Testis (tissue), 3 donors: ENCODE results near the gene ZNF485. TPM values are rescaled to one million over a fixed set of nuclear protein-coding genes. Genes with fewer than 3 reads are reported as not detected.

ENCODE experiments used
- DNase-seq: peaks from one replicate; pipeline ENCODE4 v3.0.0-alpha.2; 2019
- H3K27ac ChIP-seq, 2 donors: fragments of 200-600 bp; sonication (generic); one replicate each; pipeline ENCODE4 v1.5.1; 2019
- H3K27me3 ChIP-seq: fragments of 200-600 bp; sonication (generic); one replicate; pipeline ENCODE4 v1.5.1; 2019
- H3K36me3 ChIP-seq: fragments of 200-600 bp; sonication (generic); one replicate; pipeline ENCODE4 v1.5.1; 2017; ENCODE audit warnings: low read depth; ENCODE audit errors: missing control alignments
- H3K4me1 ChIP-seq: fragments of 200-600 bp; sonication (generic); one replicate; pipeline ENCODE4 v1.5.1; 2019
- H3K4me3 ChIP-seq, 2 donors: fragments of 200-600 bp; sonication (generic); one replicate each; pipeline ENCODE4 v1.5.1; 2017 to 2019
- H3K9me3 ChIP-seq: fragments of 200-600 bp; sonication (generic); one replicate; pipeline ENCODE4 v1.5.1; 2017
- POLR2A ChIP-seq: fragments of 450-650 bp; IDR thresholded peaks from one replicate; pipeline ENCODE4 v1.6.1; 2017; ENCODE audit warnings: antibody characterized with exemption, mild to moderate bottlenecking, moderate library complexity
- WGBS, 2 donors: methylation state at CpG; one replicate each; pipeline ENCODE4 v1.1.5; 2018; 5-methylcytosine and 5-hydroxymethylcytosine counted together
- intact Hi-C: fragments of 100-400 bp; cut with DNase I; formaldehyde crosslinking; loops from one replicate; pipeline ENCODE4 v1.15.1; 2023; ENCODE audit warnings: low total_unique reads
- polyA plus RNA-seq: library from polyadenylated mRNA; stranded (reverse); fragments of 350-450 nt; fragmentation: Illumina TruSeq; extraction: RNeasy Lipid Tissue Mini Kit (QIAGEN cat#74804); gene quantifications from one replicate; pipeline ENCODE4 v1.2.3, GENCODE V29; 2014; ENCODE audit warnings: low read depth, low replicate concordance; ENCODE audit not compliant: insufficient read depth
- total RNA-seq, 2 donors: library from RNA; depleted of rRNA; stranded (reverse); fragments of >200 nt; gene quantifications; one replicate each; pipeline ENCODE4 v1.2.3, GENCODE V29; 2016
- TF ChIP-seq, protein P1 (sequence below), 3 experiments: fragments of 450-650 bp in 2 of 3; fragments of 200-600 bp in 1 of 3; sonication (generic) in 1 of 3; IDR thresholded peaks; one replicate each; pipeline ENCODE4 v1.5.1; 2016 to 2019; ENCODE audit warnings: antibody characterized with exemption in 3 of 3, mild to moderate bottlenecking in 2 of 3, moderate library complexity in 1 of 3

The ZNF485 gene
- total and polyA plus RNA-seq, 3 donors from 2014 or later = 5.8 to 10.0 (median 8.8) TPM

DNA sequence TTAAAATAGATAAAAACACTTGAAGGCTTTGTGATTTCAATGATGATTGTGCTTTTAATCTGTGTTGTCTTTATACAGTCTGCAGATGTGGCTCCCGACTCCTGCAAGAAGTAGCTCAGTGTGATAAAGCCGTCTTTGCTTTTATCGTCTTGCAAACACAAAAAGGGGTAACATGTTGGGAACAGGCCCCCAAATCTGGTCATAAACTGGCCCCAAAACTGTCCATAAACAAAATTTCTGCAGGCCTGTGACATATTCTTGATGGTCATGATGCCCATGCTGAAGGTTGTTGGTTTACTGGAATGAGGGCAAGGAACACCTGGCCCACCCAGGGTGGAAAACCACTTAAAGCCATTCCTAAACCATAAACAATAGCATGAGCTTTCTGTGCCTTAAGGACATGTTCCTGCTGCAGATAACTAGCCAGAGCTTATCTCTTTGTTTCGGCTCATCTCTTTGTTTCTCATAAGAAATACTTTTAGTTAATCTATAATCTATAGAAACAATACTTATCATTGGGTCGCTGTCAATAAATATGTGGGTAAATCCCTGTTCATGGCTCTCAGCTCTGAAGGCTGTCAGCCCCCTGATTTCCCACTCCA is 14.8 kb upstream of the ZNF485 start:
- no peak for DNase-seq
- no peaks in the 10 kb centered on the region for H3K9me3 ChIP-seq
- H3K27ac ChIP-seq = no peak overlapping the region
- 86 to 92% methylated on average over 5 of the region's 5 CpGs for WGBS, 2 donors
- H3K4me1 ChIP-seq = peaks cover 6% of the 10 kb centered on the region
- H3K36me3 ChIP-seq = no peaks in the 10 kb centered on the region
- TF ChIP-seq, protein P1, sequence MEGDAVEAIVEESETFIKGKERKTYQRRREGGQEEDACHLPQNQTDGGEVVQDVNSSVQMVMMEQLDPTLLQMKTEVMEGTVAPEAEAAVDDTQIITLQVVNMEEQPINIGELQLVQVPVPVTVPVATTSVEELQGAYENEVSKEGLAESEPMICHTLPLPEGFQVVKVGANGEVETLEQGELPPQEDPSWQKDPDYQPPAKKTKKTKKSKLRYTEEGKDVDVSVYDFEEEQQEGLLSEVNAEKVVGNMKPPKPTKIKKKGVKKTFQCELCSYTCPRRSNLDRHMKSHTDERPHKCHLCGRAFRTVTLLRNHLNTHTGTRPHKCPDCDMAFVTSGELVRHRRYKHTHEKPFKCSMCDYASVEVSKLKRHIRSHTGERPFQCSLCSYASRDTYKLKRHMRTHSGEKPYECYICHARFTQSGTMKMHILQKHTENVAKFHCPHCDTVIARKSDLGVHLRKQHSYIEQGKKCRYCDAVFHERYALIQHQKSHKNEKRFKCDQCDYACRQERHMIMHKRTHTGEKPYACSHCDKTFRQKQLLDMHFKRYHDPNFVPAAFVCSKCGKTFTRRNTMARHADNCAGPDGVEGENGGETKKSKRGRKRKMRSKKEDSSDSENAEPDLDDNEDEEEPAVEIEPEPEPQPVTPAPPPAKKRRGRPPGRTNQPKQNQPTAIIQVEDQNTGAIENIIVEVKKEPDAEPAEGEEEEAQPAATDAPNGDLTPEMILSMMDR (IDR thresholded peaks at IDR 0.05) = no peak
- no peak for TF ChIP-seq POLR2A
- no peak overlapping the region for H3K4me3 ChIP-seq
- no peaks in the 10 kb centered on the region for H3K27me3 ChIP-seq
- intact Hi-C loops = no loop called here

DNA sequence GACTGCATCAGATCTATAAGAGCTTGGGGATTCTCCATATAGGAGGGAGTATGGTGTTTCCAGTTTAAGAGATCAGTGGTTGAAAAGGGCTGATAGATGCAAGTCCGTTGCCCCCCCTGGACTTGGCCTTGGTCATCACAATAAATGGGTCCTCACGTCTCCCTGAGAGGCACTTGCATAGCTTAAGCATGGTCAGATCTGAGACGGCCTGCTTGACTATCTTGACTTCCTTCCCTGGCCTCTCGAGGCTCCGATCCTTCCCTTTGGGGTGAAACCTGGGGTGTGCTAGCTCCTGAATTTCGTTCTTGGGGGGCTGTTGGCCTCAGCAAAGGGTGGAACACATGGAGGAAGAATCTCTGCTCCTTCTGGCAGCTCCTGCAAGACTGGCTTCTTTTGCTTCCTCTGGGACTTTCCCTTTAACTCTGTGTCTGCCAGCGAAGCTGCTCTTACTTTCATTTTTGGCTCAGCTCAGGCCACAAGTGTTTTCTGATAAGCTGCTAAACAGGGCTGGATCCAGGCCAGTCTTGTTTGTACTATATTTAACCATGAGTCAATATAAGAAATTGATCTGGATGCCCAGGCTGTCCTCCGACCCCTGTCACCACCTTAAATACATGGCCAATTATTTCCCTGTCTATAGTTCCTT is 11.2 kb upstream of the ZNF485 start:
- no peak for DNase-seq
- intact Hi-C loops = no loop called here
- 38 to 56% methylated on average over 8 of the region's 8 CpGs for WGBS, 2 donors
- Histone ChIP-seq H3K27me3 (no peaks in the 10 kb centered on the region), H3K9me3 (no peaks in the 10 kb centered on the region), H3K4me1 (peaks cover 6% of the 10 kb centered on the region), H3K36me3 (no peaks in the 10 kb centered on the region), H3K27ac (no peak overlapping the region), H3K4me3 (no peak overlapping the region)
- TF ChIP-seq, protein P1 (IDR thresholded peaks at IDR 0.05) = no peak

DNA sequence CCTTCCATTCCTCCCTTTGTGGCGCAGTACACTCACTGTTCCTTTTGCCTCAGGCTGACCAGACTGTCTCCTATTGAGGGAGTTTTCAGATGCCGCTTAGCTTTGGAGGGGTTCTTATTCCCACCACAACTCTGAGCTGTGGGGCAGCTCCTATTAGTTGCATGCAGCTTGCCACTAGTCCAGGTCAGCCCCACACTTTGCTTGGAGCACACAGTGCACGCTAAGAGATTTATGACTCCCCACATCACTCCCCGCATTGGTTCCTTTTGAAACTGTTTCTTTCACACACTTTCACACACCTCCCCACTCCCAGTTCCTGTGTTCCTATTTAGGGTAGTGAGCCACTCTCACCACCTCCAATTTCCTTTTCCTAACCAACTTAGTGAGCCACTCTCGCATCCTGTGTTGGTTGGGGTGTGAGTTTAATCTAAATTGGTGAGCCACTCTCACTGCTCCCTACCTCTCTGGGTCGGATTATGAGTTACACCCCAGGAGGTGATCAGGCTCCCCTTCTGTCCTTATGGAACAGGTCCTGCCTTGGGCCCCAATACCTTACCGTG is 10.4 kb upstream of the ZNF485 start:
- Histone ChIP-seq H3K27ac (no peak overlapping the region), H3K4me1 (peaks cover 6% of the 10 kb centered on the region), H3K36me3 (no peaks in the 10 kb centered on the region), H3K4me3 (no peak overlapping the region), H3K27me3 (no peaks in the 10 kb centered on the region), H3K9me3 (no peaks in the 10 kb centered on the region)
- intact Hi-C loops = no loop called here
- DNase-seq = no peak
- WGBS, 2 donors = 65% methylated on average over 7 of the region's 7 CpGs
- TF ChIP-seq, protein P1 (IDR thresholded peaks at IDR 0.05) = no peak
- no peak for TF ChIP-seq POLR2A

DNA sequence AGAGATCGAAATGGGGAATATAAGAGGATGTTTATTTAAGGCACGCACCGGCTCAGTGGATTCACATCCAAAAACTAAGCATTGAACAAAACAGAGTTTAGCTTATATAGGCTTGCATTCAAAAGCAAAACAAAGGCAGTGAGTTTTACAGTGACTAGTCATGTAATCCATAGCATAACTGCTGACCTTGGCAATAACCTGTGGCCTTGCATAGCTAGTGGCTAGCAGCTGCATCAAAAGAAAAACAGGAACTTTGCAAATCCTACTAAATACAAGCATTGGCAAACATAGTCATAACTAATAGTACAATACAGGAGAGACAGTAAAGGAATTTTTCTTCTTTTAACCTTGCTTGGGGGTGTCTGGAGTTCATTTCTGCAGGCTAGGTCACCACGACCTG is 9.7 kb upstream of the ZNF485 start:
- Histone ChIP-seq H3K4me1 (peaks cover 6% of the 10 kb centered on the region), H3K4me3 (no peak overlapping the region), H3K27ac (no peak overlapping the region), H3K9me3 (no peaks in the 10 kb centered on the region), H3K27me3 (no peaks in the 10 kb centered on the region), H3K36me3 (no peaks in the 10 kb centered on the region)
- 75 to 93% methylated on average over 4 of the region's 4 CpGs for WGBS, 2 donors
- DNase-seq = no peak
- intact Hi-C loops = no loop called here
- TF ChIP-seq POLR2A = no peak
- TF ChIP-seq, protein P1 (IDR thresholded peaks at IDR 0.05) = no peak
